Kidney epithelial cell (primary cell): ENCODE results near the gene EIF6. TPM values are rescaled to one million over a fixed set of nuclear protein-coding genes. Genes with fewer than 3 reads are reported as not detected.

Experiments used
- DNase-seq: peaks from one replicate; pipeline ENCODE4 v3.0.0-alpha.2; 2010; ENCODE audit warnings: low read depth
- H3K27me3 ChIP-seq: 2 replicates; pipeline ENCODE4 v1.6.0; 2011; ENCODE audit warnings: low read length; ENCODE audit not compliant: control insufficient read depth, insufficient read depth
- H3K36me3 ChIP-seq: 2 replicates; pipeline ENCODE4 v1.5.1; 2011; ENCODE audit warnings: low read length; ENCODE audit not compliant: control insufficient read depth, insufficient read depth
- H3K4me3 ChIP-seq: 2 replicates; pipeline ENCODE4 v1.5.1; 2011; ENCODE audit warnings: low read depth, mild to moderate bottlenecking, control low read depth, low read length
- total RNA-seq: library from RNA; depleted of rRNA; stranded (reverse); fragments of >200 nt; gene quantifications from 2 replicates; pipeline ENCODE4 v1.2.3, GENCODE V29; 2015
- TF ChIP-seq, protein P1 (sequence below): IDR thresholded peaks from 2 replicates; pipeline ENCODE4 v1.5.1; 2011; ENCODE audit warnings: mild to moderate bottlenecking, moderate library complexity, low read length, control low read depth, inconsistent platforms; ENCODE audit not compliant: insufficient read depth, poor library complexity, severe bottlenecking

The EIF6 gene
- total RNA-seq, 1 donor from 2014 or later = 284 TPM

GRCh38 chr20:35279533-35280174 is 4.9 kb downstream of the EIF6 start:
- TF ChIP-seq, protein P1, sequence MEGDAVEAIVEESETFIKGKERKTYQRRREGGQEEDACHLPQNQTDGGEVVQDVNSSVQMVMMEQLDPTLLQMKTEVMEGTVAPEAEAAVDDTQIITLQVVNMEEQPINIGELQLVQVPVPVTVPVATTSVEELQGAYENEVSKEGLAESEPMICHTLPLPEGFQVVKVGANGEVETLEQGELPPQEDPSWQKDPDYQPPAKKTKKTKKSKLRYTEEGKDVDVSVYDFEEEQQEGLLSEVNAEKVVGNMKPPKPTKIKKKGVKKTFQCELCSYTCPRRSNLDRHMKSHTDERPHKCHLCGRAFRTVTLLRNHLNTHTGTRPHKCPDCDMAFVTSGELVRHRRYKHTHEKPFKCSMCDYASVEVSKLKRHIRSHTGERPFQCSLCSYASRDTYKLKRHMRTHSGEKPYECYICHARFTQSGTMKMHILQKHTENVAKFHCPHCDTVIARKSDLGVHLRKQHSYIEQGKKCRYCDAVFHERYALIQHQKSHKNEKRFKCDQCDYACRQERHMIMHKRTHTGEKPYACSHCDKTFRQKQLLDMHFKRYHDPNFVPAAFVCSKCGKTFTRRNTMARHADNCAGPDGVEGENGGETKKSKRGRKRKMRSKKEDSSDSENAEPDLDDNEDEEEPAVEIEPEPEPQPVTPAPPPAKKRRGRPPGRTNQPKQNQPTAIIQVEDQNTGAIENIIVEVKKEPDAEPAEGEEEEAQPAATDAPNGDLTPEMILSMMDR = no peak
- no peak overlapping the region for H3K4me3 ChIP-seq
- H3K27me3 ChIP-seq = no peaks in the 10 kb centered on the region
- no peak for DNase-seq
- peaks cover 8% of the 10 kb centered on the region for H3K36me3 ChIP-seq

DNA sequence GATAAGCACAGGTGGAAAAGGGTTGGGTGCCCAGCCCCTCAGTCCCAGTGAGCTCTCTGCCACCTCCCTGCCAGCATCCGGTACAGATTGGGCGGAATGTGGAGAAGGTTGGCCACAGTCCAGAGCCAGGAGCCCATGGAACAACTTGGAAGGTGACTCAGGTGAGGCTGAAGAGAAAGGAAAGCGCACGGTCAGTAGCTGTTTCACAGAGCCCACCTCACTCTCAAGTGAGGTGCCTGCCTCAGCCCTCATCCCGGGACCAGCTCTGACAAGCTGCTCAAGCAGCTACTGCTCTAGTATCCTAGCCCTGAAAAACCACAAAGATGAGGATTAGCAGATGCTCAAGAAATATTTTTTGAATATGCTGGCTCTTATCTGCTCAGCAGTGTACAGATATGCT is 5.5 kb downstream of the EIF6 start:
- Histone ChIP-seq H3K4me3 (no peak overlapping the region), H3K36me3 (peaks cover 8% of the 10 kb centered on the region), H3K27me3 (no peaks in the 10 kb centered on the region)
- TF ChIP-seq, protein P1 = no peak
- no peak for DNase-seq

GRCh38 chr20:35277531-35278395 is 6.8 kb downstream of the EIF6 start, which contains the start of gene MMP24OS:
Gene MMP24OS, minus strand, starts transcription at chr20:35278122. Its CDS starts 193 bp downstream, at chr20:35277929.
- DNase-seq = no peak
- no peaks in the 10 kb centered on the region for H3K27me3 ChIP-seq
- peak within 1 kb of the TSS; percentile 78 for H3K4me3 ChIP-seq
- TF ChIP-seq, protein P1 = peak; percentile 33
- H3K36me3 ChIP-seq = peaks cover 8% of the 10 kb centered on the region

GRCh38 chr20:35277127-35277526 is 7.4 kb downstream of the EIF6 start:
- TF ChIP-seq, protein P1 = no peak
- Histone ChIP-seq H3K27me3 (no peaks in the 10 kb centered on the region), H3K4me3 (peak overlapping the region; percentile 78), H3K36me3 (peaks cover 8% of the 10 kb centered on the region)
- no peak for DNase-seq

GRCh38 chr20:35276408-35276807 is 8.2 kb downstream of the EIF6 start:
- Histone ChIP-seq H3K36me3 (peaks cover 8% of the 10 kb centered on the region), H3K4me3 (no peak overlapping the region), H3K27me3 (no peaks in the 10 kb centered on the region)
- TF ChIP-seq, protein P1 = no peak
- DNase-seq = no peak
